HS-5 (cell line): ENCODE measurements around the gene MEPE.
A peak's percentile ranks its signal among the peaks of the same experiment; 100 is the strongest.

Source experiments
- DNase-seq: peaks from one replicate; pipeline ENCODE4 v3.0.0-alpha.2; 2012; ENCODE audit warnings: low read depth

MEPE gene

GRCh38 chr4:87832669-87833068 is at the start of gene MEPE:
MEPE (plus strand) TSS chr4:87832969; CDS start chr4:87834715, 1,746 bp downstream.
- no peak for DNase-seq

GRCh38 chr4:87783781-87784180 is 49.0 kb upstream of the MEPE start:
- no peak for DNase-seq

GRCh38 chr4:87785731-87786509 is 46.8 kb upstream of the MEPE start:
- DNase-seq = no peak

GRCh38 chr4:87799301-87800113 is 33.3 kb upstream of the MEPE start, which contains the start of gene IBSP:
IBSP (plus strand) TSS chr4:87799554; CDS start chr4:87802362, 2,808 bp downstream.
- no peak for DNase-seq

- DNase-seq = no peak
Observed at GRCh38 chr4:87802858-87803257, 29.9 kb upstream of the MEPE start.

- no peak for DNase-seq
Observed at GRCh38 chr4:87803421-87803820, 29.3 kb upstream of the MEPE start.

GRCh38 chr4:87804871-87805270 is 27.9 kb upstream of the MEPE start:
- DNase-seq = no peak

- peak; percentile 45 for DNase-seq
Observed at GRCh38 chr4:87805971-87806370, 26.8 kb upstream of the MEPE start.

- DNase-seq = peak; percentile 46
Observed at GRCh38 chr4:87806520-87806919, 26.2 kb upstream of the MEPE start.

- no peak for DNase-seq
Observed at GRCh38 chr4:87807402-87807801, 25.4 kb upstream of the MEPE start.

- no peak for DNase-seq
Observed at GRCh38 chr4:87811977-87812376, 20.8 kb upstream of the MEPE start.

- DNase-seq = peak; percentile 43
Observed at GRCh38 chr4:87819281-87819919, 13.4 kb upstream of the MEPE start.

GRCh38 chr4:87823200-87823599 is 9.6 kb upstream of the MEPE start:
- no peak for DNase-seq

- DNase-seq = no peak
Observed at GRCh38 chr4:87823724-87824123, 9.0 kb upstream of the MEPE start.

GRCh38 chr4:87824352-87824751 is 8.4 kb upstream of the MEPE start:
- no peak for DNase-seq

GRCh38 chr4:87834401-87834800 is 1.6 kb downstream of the MEPE start:
- no peak for DNase-seq

GRCh38 chr4:87835197-87835596 is 2.4 kb downstream of the MEPE start:
- DNase-seq = no peak

GRCh38 chr4:87835743-87836142 is 3.0 kb downstream of the MEPE start:
- DNase-seq = no peak

- no peak for DNase-seq
Observed at GRCh38 chr4:87838205-87838604, 5.4 kb downstream of the MEPE start.

GRCh38 chr4:87838890-87839591 is 6.3 kb downstream of the MEPE start:
- DNase-seq = no peak

GRCh38 chr4:87839592-87839946 is 6.8 kb downstream of the MEPE start:
- no peak for DNase-seq

- DNase-seq = no peak
Observed at GRCh38 chr4:87840149-87840548, 7.4 kb downstream of the MEPE start.
